ENCODE measurements around the gene KIF26B.
A peak's percentile ranks its signal among the peaks of the same experiment; 100 is the strongest.

Gene KIF26B

GRCh38 chr1:245537992-245538391 lies 383.2 kb downstream of the KIF26B start:
- no peak for DNase-seq

GRCh38 chr1:245538671-245539070 lies 383.9 kb downstream of the KIF26B start:
- no peak for DNase-seq

DNA sequence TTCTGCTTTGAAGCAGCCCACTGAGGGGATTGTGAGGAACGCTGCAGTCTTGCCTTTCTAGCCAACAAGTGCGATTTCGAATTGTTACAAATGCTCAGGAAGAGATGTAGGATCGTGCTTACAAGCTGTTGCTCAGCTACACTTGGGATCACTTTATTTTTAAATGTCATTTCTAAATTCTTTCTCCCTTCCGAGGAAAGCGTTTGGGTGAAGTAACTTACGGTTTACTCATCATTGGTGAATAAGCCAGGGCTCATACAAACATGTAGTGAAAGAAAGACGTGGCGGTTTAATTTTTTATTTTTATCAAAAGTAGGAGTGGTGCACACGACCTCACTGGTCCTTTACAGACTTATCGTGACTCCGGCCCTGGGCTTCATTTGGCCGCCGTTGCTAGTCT lies 386.6 kb downstream of the KIF26B start:
- no peak for DNase-seq

- no peak for DNase-seq
Measured at GRCh38 chr1:245542365-245542764, 387.6 kb downstream of the KIF26B start.

GRCh38 chr1:245544236-245544635 lies 389.5 kb downstream of the KIF26B start:
- no peak for DNase-seq

GRCh38 chr1:245546875-245547274 lies 392.1 kb downstream of the KIF26B start:
- DNase-seq = no peak

GRCh38 chr1:245549996-245550719 lies 395.4 kb downstream of the KIF26B start:
- DNase-seq = peak; percentile 26

DNA sequence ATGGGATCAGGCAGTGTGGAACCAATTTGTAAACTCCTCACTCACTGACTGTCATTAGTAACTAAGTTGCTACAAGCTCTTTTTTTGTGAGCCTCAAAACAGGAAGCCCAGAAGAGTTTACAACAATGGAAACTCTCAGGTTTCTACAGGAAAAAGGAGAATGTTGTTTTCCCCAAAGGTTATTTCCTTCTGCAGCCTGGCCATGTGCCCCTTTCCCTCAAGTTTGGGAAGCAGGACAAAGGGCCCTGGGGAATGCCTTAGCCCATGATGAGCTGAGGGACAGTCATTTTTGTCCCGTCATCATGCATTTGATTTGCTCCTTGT lies 395.9 kb downstream of the KIF26B start:
- DNase-seq = no peak

DNA sequence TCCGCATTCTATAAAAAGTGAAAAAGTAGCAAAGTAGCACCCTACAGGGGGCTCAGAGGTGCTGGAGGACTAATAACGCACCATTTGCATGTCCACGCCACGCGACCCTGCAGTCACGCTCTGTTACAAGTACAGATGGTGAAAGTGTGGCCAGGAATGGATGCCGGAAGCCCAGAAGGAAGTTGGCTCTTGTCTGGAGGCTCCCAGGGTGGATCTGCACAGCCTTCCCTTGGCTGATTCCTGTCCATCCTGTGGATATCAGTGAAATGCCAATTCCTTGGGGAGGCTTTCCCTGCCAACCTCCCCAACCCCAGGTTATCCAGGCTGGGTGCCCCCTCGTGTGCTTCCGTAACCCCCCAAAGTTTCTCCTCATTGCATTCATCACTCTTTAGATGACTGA lies 396.8 kb downstream of the KIF26B start:
- DNase-seq = no peak

DNA sequence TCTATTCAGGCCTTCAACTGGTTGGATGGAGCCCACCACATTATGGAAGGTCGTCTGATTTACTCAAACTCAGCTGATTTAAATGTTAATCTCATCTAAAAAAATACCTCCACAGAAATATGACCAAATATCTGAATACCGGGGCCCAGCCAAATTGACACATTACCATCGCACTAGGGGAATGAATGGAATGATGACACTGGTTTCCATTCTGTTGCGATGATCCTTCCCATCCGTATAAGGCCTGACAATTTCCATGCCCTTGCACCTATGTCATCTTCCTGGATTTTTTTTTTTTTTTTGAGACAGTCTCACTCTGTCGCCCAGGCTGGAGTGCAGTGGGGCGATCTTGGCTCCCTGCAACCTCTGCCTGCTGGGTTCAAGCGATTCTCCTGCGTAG lies 397.5 kb downstream of the KIF26B start:
- DNase-seq = no peak

GRCh38 chr1:245556057-245556456 lies 401.3 kb downstream of the KIF26B start:
- no peak for DNase-seq

DNA sequence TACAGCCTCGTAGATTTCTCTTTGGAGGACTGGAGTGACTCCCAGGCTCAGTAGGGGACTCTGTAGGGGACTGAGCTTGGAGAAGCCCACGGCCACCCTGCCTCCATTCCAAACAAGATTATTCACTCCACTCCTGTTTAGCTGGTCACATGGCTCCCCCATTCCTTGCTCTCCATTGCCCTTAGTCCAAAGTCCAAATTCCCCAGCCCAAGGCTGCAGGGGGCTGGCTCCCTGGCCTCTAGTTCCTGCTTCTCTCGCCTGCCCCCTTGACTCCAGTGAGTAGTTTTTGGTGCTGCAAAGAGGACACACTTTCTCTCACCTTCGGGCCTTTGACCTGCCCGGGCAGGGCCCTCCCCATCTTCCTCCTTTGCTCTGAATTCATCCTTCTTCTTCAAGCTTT lies 403.3 kb downstream of the KIF26B start:
- DNase-seq = no peak

DNA sequence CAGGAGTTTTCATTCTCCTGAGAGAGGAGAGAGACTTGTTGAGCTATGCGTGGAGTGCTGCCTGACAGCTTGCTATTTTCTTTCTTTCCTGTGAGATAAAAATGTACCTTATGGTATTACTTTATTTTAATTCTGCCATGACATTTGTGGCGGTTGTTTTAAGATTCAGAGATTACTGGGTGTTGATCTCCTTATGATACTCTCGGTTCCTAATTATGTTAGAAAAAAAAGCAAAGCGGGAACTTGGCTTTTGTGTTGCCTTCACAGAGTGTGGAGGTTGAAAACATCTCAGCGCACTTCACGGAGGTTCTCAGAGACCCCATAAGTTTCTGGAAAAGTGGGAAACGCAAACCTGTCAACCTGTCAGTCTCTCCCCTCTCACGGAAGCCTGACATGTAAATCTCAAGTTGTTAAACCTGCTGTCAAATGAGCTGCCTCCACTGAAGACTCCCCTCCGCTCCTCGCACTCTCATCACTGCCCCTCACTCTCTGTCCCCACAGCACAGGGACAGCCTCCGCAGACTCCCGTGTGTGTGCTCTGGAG lies 405.6 kb downstream of the KIF26B start:
- no peak for DNase-seq

DNA sequence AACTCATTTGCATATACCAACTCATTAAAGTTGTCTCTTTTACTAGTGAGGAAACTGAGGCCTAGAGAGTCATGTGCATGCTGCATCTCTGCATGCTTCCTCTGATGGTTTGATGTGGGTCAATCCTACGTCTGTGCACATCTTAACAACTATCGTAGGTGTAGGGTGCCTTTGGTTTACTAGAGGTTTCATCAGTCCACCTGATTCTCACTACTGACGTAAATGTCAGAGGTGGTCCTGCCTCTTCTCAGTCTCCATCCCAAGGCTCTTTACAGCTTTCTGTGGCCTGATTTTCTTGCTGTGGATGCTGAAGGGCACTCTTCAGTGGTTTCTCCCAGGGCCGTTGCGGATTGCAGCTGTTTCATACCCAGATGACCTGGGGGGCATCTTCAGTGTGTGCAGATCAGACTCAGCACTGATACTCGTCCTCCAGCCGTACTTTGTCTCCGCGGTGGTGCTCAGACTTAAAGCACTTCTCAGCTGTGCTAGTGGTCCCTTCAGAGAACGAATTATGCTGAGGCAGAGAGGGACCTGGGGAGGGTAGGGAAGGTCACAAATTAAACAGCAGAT lies 407.0 kb downstream of the KIF26B start:
- DNase-seq = no peak

DNA sequence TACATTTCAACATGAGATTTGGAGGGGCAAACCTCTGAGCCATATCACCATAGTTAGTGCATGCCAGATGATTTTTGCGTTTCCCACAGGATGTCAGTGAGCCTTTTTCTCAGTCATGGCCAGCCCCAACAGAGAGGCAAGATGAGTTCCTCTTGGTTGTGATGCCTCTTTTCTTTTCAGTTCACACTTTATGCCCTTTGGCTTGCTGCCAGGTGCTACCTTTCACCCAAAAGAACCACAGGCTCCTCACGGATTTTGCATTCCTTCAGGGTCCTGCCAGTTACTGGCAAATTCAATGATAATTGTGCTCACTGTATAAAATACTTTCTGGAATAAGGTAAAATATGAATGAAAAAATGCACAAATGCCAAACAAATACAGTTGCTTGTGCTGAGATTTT lies 411.3 kb downstream of the KIF26B start:
- DNase-seq = no peak

GRCh38 chr1:245566952-245567351 lies 412.2 kb downstream of the KIF26B start:
- no peak for DNase-seq

- peak; percentile 79 for DNase-seq
Measured at GRCh38 chr1:245571815-245572294, 417.1 kb downstream of the KIF26B start.

DNA sequence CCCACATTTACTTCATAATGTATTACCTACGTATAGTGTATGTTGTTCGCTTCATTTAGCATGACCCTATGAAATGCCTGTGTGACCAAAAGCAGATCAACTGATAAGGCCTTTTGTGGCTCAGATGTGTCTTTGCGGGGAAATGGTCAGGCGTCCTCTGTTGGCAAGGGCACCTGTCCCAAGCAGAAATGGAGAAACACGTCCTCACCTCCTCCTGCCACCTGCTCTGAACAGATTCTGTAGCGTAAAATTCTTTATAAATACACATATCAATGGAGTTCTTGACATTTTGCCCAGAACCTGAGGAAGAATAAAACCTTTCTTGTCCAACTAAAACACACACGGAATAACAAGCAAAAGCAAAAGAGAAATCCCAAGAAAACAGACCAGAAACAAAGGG lies 417.9 kb downstream of the KIF26B start:
- no peak for DNase-seq

GRCh38 chr1:245575710-245576109 lies 420.9 kb downstream of the KIF26B start:
- no peak for DNase-seq

DNA sequence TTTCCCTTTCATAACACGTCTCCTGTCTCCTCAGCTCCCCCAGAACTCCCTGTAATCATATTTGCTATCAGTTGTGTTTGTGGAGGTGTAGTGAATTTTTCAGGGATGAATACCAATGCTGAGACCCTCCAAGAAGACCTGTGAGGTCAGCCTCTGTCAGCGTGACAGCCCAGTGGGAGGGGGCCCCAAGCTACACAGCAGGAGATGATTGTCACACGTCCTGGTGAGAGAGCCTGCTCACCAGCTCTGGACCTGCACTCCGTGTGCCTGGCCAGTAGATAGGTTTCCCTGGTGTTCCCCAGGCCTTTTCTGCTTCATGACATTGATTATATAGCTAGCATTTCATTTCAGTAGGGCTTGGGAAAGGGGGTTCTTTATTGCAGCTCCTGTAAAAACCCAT lies 421.5 kb downstream of the KIF26B start:
- DNase-seq = no peak

DNA sequence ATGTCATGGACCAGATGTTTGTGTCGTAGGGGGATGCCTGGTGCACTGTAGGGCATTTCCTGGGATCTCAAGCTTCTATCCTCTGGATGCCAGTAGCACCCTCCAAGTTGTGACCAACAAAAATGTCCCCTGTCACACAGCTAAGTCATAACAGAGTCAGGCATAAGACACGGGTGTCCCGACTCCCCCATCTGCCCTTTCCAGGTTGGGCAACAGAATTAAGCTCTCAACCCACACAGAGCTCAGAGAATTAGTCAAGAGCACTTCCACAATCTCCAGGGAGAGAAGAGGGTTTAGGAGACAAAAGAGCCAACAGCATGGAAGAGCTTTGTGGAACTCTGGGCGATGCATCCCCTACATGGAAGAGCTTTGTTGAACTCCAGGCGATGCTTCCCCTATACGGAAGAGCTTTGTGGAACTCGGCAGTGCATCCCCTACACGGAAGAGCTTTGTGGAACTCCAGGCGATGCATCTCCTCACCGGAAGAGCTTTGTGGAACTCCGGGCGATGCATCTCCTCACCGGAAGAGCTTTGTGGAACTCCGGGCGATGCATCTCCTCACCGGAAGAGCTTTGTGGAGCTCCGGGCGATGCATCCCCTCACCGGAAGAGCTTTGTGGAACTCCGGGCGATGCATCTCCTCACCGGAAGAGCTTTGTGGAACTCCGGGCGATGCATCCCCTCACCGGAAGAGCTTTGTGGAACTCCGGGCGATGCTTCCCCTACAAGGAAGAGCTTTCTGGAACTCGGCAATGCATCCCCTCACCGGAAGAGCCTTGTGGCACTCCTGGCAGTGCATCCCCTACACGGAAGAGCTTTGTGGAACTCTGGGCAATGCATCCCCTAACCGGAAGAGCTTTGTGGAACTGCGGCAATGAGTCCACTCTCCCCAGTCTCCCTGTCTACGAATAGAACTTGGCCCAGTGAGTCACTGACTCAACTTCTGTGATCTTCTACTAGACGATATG lies 422.7 kb downstream of the KIF26B start:
- DNase-seq = no peak

GRCh38 chr1:245578308-245578707 lies 423.5 kb downstream of the KIF26B start:
- no peak for DNase-seq

GRCh38 chr1:245578771-245579170 lies 424.0 kb downstream of the KIF26B start:
- DNase-seq = no peak

All from retina (tissue), 1 donor.